ENCODE data around the gene NDUFA8.

Gene NDUFA8

DNA sequence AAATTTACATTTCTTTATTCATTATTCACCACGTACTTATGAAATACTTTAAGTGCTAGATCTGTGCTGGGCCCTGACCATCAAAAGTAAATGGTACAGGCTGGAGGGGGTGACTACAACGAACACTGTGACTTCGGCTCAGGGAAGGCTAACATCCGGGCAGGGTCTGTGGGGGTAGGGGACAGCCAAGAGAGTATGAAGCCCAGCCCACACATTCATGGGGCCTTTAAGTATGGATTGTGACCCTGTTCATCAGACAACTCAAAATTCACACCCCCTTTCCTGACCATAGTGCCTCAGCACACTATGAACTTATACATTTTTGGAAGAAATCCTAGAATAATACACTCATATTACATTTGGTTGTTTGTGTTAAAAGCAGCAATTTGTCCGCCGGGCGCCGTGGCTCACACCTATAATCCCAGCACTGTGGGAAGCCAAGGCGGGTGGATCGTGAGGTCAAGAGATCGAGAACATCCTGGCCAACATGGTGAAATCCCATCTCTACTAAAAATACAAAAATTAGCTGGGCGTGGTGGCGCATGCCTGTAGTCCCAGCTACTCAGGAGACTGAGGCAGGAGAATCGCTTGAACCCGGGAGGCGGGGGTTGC, 33.4 kb upstream of the NDUFA8 start:
- no peak for DNase-seq (ENCODE audit: low read depth)
- no peak overlapping the region for H3K4me3 ChIP-seq (ENCODE audit: low read length)
- TF ChIP-seq, protein P1, sequence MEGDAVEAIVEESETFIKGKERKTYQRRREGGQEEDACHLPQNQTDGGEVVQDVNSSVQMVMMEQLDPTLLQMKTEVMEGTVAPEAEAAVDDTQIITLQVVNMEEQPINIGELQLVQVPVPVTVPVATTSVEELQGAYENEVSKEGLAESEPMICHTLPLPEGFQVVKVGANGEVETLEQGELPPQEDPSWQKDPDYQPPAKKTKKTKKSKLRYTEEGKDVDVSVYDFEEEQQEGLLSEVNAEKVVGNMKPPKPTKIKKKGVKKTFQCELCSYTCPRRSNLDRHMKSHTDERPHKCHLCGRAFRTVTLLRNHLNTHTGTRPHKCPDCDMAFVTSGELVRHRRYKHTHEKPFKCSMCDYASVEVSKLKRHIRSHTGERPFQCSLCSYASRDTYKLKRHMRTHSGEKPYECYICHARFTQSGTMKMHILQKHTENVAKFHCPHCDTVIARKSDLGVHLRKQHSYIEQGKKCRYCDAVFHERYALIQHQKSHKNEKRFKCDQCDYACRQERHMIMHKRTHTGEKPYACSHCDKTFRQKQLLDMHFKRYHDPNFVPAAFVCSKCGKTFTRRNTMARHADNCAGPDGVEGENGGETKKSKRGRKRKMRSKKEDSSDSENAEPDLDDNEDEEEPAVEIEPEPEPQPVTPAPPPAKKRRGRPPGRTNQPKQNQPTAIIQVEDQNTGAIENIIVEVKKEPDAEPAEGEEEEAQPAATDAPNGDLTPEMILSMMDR (conservative IDR thresholded peaks at IDR 0.05; ENCODE audit: low read length), result no peak

DNA sequence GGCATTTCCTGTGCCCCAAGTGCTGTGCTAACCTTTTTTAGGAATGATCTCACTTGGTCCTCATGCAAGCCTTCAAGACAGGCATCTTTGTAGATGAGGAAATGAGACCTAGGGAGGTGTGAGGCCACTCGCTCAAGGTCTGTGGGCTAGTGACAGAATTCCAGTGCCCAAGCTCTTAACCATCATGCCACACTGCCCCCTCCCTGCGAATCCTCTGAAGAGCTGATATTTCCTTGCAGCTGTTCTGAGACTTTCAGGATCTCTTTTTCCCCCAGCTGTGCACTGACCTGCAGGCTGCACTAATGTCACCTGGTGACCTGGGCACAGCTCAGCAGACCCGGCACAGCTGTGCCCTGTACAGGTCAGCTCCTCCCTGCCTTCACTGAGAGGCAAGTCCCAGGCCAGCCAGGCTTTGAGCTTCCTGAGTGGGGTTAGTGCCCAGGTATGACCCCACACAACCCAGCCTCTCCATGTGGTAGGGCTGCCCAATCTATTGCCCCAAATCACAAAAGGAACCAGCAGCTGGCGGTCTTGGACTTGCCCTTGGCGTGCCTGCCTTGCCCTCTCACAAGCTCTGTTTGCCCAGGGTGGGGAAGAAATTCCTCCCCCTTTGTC, 32.8 kb upstream of the NDUFA8 start:
- peak; percentile 5 for DNase-seq (ENCODE audit: low read depth)
- H3K4me3 ChIP-seq (ENCODE audit: low read length), result no peak overlapping the region
- TF ChIP-seq, protein P1 (conservative IDR thresholded peaks at IDR 0.05; ENCODE audit: low read length), result no peak

DNA sequence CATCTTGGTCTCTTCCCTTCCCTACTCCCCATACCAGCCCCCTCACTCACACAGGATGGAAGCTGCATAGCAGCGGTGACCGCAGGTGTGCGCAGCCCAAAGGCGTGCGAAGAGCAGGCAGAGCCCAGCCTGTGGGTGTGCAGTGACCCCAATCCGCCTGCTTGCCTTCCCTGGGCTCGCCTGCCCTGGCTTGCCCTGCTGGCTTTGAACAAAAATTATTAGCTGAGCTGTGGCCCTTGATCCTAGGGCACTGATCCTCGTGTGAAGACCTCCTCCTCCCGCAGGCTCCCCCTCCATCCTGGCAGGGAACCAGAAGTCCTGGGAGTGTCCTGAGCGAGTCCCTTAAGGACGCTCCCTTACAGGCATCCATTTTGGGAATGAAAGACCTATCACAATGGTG, 32.0 kb upstream of the NDUFA8 start:
- TF ChIP-seq, protein P1 (conservative IDR thresholded peaks at IDR 0.05; ENCODE audit: low read length), result no peak
- no peak overlapping the region for H3K4me3 ChIP-seq (ENCODE audit: low read length)
- no peak for DNase-seq (ENCODE audit: low read depth)

DNA sequence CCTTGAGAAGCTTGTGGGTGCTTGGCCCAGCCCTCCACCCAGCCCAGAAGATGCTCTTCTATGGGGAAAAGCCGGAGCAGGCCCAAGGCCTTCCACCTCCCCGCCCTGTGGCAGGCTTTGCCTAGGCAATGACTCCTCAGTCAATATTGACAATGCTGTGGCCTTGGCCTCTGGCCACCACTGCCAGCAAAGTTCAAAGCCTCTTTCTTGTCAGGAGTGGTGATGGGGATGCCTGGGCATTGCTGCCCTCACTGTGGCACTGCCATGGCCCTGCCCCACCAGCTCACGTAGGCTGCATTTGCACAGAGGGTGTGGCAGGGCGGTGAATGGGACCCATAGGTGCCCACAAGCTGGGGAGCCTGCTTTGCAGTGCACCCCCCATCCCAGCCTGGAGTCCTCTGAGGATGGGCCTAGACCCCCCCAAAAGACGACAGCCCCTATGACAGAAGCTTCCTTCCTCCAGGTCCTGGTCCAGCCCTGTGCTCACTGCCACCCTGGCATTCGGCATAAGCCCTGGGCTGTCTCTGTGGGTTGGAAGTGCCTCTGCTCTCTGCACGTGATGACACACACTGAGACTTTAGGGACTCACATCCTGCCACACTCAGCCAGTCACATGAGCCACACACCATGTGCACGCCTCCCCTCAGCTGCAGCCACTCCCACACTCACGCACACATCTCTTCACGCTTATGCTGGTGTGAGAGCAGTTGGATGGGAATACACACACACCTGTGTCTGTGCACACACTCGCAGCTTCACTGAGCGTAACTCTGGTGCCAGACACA, 31.2 kb upstream of the NDUFA8 start:
- TF ChIP-seq, protein P1 (conservative IDR thresholded peaks at IDR 0.05; ENCODE audit: low read length), result no peak
- no peak overlapping the region for H3K4me3 ChIP-seq (ENCODE audit: low read length)
- peak; percentile 31 for DNase-seq (ENCODE audit: low read depth)

DNA sequence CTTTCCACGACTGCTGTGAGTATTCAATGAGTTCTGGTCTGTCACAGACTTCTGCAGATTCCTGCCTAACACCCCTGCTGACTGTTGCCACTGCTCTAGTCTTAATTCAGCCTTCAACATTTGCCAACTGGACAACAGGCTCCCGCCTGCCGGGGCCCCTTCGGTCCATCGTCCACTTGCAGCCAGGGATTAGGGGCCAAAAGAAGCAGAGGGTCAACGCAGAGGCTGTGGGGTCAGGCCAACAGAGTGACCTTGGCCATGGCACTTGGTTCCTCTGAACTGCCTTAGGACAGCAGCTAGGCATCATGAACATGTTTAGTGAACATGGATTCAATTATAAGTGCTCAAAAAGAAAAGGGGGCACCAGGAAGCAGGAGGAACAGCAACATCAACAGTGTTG, 28.8 kb upstream of the NDUFA8 start:
- DNase-seq (ENCODE audit: low read depth), result no peak
- no peak overlapping the region for H3K4me3 ChIP-seq (ENCODE audit: low read length)
- TF ChIP-seq, protein P1 (conservative IDR thresholded peaks at IDR 0.05; ENCODE audit: low read length), result no peak

DNA sequence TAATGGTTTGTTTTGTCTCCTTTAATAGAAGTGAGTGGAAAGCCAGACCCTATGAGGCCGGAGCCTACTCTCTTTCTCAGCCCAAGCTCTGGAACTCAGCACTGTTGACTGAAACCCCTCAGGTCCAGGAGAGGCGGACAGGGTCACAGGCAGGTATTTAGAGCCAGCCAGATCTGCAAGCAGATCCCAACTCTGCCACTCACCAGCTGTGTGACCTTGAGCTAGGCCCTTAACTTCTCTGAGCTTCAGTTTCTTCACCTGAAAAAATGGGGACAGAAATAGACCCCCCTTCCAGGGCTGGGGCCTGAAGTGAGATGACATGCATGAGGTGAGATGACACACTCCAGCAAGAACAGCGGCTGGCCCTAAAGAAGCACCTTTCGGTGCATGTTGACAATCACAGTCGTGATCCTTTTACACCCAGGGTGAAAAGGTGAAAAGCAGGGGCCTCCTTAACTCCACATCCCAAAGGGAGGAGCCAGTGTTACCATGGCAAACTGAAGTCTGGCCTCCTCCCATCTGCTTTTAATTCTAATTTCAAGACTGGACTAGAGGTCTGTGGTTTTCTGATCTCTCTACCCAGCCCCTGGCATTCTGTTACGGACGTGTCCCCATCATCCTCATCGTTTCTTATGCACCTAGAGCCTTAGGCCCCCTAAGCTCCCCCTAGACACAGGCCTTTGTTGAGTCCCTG, 27.3 kb upstream of the NDUFA8 start:
- TF ChIP-seq, protein P1 (conservative IDR thresholded peaks at IDR 0.05; ENCODE audit: low read length), result no peak
- no peak for DNase-seq (ENCODE audit: low read depth)
- no peak overlapping the region for H3K4me3 ChIP-seq (ENCODE audit: low read length)

Data from AG10803 (cell line).